DND-41 (cell line): ENCODE measurements around the gene ARHGAP5.

Source experiments
- EZH2 ChIP-seq: IDR thresholded peaks from 3 replicates; pipeline ENCODE4 v1.6.1; 2012; ENCODE audit warnings: borderline replicate concordance, low read depth, mild to moderate bottlenecking, moderate library complexity, low read length, inconsistent platforms; ENCODE audit not compliant: severe bottlenecking
- TF ChIP-seq, protein P1 (sequence below): IDR thresholded peaks from 2 replicates; pipeline ENCODE4 v1.5.1; 2012; ENCODE audit warnings: borderline replicate concordance, low read length, moderate library complexity, mild to moderate bottlenecking; ENCODE audit not compliant: poor library complexity, severe bottlenecking; ENCODE audit errors: extremely low read depth

- TF ChIP-seq, protein P1, sequence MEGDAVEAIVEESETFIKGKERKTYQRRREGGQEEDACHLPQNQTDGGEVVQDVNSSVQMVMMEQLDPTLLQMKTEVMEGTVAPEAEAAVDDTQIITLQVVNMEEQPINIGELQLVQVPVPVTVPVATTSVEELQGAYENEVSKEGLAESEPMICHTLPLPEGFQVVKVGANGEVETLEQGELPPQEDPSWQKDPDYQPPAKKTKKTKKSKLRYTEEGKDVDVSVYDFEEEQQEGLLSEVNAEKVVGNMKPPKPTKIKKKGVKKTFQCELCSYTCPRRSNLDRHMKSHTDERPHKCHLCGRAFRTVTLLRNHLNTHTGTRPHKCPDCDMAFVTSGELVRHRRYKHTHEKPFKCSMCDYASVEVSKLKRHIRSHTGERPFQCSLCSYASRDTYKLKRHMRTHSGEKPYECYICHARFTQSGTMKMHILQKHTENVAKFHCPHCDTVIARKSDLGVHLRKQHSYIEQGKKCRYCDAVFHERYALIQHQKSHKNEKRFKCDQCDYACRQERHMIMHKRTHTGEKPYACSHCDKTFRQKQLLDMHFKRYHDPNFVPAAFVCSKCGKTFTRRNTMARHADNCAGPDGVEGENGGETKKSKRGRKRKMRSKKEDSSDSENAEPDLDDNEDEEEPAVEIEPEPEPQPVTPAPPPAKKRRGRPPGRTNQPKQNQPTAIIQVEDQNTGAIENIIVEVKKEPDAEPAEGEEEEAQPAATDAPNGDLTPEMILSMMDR: no peak
- no peak for TF ChIP-seq EZH2
Observed at GRCh38 chr14:32183151-32184058, 106.3 kb downstream of the ARHGAP5 start.
